HCT116 (cell line): ENCODE data around the gene CMIP.

Experiments
- CTCF ChIP-seq, 3 experiments: fragments of 200-600 bp in 1 of 3; sonication (generic) in 1 of 3; IDR thresholded peaks in 2 of 3; conservative IDR thresholded peaks in 1 of 3; 2 replicates each; pipeline ENCODE4 v1.5.1; 2012 to 2017; ENCODE audit warnings: low read depth in 2 of 3, low read length in 2 of 3, antibody characterized with exemption in 1 of 3, borderline replicate concordance in 1 of 3, control low read depth in 1 of 3, mild to moderate bottlenecking in 1 of 3, mixed read lengths in 1 of 3, mixed run types in 1 of 3, moderate library complexity in 1 of 3; ENCODE audit not compliant: insufficient read depth in 1 of 3
- EZH2 ChIP-seq: fragments of 200-600 bp; sonication (generic); IDR thresholded peaks from 2 replicates; pipeline ENCODE4 v1.6.1; 2017; ENCODE audit warnings: antibody characterized with exemption, mixed run types
- POLR2A ChIP-seq: IDR thresholded peaks from 2 replicates; pipeline ENCODE4 v1.7.0; 2011; ENCODE audit warnings: borderline replicate concordance; ENCODE audit not compliant: insufficient read depth, insufficient read length; ENCODE audit errors: extremely low read depth

- TF ChIP-seq POLR2A = no peak
- no peak for TF ChIP-seq CTCF (IDR thresholded peaks at IDR 0.05 in 2 of 3, conservative IDR thresholded peaks at IDR 0.05 in 1 of 3; ENCODE audit: borderline replicate concordance in 1 of 3, insufficient read depth in 1 of 3, low read depth in 2 of 3, low read length in 2 of 3)
- no peak for TF ChIP-seq EZH2
Measured at GRCh38 chr16:81650982-81651562, 206.5 kb downstream of the CMIP start.
